ENCODE results near the gene RPLP2.

Gene RPLP2

DNA sequence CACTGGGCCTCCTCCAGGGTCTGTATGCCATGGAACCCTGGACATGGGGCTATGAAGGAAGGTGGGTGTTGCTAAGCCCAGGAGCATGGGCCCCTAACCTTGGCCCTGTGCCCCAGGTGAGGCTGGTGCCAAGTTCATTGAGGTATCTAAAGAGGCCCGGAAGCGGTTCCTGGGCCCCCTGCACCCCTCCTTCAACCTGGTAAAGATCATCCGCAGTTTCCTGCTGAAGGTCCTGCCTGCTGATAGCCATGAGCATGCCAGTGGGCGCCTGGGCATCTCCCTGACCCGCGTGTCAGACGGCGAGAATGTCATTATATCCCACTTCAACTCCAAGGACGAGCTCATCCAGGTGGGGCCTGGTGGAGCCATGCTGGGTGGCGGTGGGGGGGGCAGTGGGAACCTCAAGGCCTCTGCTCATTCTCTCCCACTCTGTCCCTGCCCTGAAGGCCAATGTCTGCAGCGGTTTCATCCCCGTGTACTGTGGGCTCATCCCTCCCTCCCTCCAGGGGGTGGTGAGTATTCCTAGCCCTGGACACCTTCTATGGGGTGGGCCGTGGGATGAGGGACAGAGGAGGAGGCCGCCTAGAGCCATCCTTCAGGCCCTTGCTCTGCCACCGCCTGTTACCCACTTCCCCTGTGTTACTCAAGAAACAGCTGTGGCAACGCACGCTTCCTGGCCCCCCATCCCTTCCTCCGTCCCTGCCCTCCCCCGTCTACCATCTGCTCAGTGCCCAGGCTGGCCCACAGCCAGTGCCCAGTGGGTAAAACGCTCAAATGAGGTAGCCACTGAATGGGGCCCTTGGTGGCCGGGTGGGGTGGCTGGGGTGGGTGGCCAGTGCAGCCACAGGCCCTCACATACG lies 12.0 kb downstream of the RPLP2 start:
- DNase-seq (ENCODE audit: low read depth in 1 of 2, low spot score in 1 of 2) = no peak

DNA sequence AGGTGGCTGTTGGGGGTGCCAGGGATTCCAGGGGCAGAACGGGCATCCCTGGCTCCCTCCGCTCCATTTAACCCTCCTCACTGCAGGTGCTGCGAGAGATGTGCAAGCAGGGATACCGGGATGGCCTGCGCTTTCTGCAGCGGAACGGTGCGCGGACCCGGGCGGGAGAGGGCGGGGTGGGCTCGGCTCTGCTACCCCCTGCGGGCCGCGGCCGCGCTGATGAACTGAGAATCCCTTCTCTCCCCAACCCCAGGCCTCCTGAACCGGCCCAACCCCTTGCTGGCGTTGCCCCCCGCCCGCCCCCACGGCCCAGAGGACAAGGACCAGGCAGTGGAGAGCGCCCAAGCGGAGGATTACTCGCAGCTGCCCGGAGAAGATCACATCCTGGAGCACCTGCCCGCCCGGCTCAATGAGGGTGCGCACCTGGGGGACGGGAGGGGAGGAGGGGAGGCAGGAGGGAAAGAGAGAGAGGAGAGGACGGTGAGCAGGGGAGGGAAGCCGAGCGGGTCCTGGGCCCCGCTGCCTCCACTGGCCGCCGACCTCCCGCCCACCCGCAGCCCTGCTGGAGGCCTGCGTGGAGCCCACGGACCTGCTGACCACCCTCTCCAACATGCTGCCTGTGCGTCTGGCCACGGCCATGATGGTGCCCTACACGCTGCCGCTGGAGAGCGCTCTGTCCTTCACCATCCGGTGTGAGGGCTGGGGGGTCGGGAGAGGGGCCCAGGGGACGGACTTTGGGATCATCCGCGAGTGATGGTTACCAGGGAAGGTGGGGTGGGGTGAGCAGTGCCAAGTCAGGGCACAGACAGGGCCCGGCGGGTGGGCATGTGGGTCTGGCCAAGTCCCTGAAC lies 13.9 kb downstream of the RPLP2 start:
- no peak for DNase-seq (ENCODE audit: low read depth in 1 of 2, low spot score in 1 of 2)

DNA sequence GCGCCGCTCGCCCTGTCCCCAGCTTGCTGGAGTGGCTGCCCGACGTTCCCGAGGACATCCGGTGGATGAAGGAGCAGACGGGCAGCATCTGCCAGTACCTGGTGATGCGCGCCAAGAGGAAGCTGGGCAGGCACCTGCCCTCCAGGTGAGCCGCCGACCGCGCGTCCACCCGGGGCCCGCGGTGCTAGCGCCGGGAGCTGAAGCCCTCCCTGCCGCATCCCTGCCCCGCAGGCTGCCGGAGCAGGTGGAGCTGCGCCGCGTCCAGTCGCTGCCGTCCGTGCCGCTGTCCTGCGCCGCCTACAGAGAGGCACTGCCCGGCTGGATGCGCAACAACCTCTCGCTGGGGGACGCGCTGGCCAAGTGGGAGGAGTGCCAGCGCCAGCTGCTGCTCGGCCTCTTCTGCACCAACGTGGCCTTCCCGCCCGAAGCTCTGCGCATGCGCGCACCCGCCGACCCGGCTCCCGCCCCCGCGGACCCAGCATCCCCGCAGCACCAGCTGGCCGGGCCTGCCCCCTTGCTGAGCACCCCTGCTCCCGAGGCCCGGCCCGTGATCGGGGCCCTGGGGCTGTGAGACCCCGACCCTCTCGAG lies 14.6 kb downstream of the RPLP2 start:
- DNase-seq (ENCODE audit: low read depth in 1 of 2, low spot score in 1 of 2) = no peak

- DNase-seq (ENCODE audit: low read depth in 1 of 2, low spot score in 1 of 2) = no peak
These were observed 15.2 kb downstream of the RPLP2 start for GRCh38 chr11:824942-825341.

GRCh38 chr11:825366-826226 lies 15.8 kb downstream of the RPLP2 start:
- no peak for DNase-seq (ENCODE audit: low read depth in 1 of 2, low spot score in 1 of 2)

DNA sequence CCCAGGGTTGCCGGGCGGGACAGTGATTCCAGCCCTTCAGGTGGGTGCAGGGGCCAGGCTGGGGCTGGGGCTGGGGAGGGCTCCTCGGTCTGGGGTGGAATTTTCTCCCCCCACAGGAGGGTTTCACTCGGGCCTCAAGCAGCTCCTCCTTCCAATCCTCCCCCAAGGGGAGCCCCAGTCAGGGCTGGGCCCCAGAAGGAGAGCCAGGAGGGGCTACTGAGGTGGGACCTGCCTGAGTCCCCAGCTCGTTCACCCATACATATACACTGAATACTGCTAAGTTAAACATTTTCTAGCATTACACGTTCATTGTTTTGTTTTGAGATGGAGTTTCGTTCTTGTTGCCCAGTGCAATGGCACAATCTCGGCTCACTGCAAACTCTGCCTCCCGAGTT lies 16.5 kb downstream of the RPLP2 start:
- DNase-seq (ENCODE audit: low read depth in 1 of 2, low spot score in 1 of 2) = no peak

- no peak for DNase-seq (ENCODE audit: low read depth in 1 of 2, low spot score in 1 of 2)
These were observed 17.0 kb downstream of the RPLP2 start for GRCh38 chr11:826836-827145.

- no peak for DNase-seq (ENCODE audit: low read depth in 1 of 2, low spot score in 1 of 2)
These were observed 17.6 kb downstream of the RPLP2 start for GRCh38 chr11:827146-827896.

GRCh38 chr11:827897-828192 lies 18.1 kb downstream of the RPLP2 start, which contains the start of gene CRACR2B:
TSS of gene CRACR2B (plus strand) at chr11:827919. CDS start at chr11:828608, 689 bp downstream.
- no peak for DNase-seq (ENCODE audit: low read depth in 1 of 2, low spot score in 1 of 2)

- no peak for DNase-seq (ENCODE audit: low read depth in 1 of 2, low spot score in 1 of 2)
These were observed 18.9 kb downstream of the RPLP2 start for GRCh38 chr11:828506-829175.

DNA sequence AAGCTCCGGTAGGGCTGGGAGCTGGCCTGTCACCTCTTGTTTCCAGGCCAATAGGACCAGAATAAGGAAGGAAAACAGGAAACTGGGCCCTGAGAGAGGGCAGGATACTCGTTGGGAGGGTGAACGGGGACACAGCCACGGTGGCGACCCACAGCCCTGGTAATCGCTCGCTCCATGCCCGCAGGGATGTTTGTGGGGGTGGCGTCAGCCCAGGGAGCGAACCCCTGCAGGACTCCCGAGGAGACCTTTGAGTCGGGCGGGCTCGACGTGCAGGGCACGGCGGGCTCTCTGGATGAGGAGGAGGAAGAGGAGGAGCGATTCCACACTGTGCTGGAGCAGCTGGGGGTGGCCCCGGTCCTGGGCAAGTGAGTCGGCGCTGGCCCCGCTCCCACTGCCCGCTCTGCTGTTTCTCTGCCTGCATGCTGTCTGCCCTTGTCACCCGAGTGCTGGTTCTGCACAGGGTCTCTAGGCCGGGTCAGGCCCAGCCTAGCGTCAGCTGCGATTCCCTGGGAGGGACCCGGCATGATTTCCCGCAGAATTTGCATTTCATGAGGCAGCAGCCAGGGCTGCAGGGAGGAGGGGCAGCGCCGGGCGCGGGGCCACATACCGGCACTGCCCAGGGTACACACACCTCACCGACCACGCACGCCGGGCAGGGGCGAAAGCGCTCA lies 19.5 kb downstream of the RPLP2 start:
- no peak for DNase-seq (ENCODE audit: low read depth in 1 of 2, low spot score in 1 of 2)

DNA sequence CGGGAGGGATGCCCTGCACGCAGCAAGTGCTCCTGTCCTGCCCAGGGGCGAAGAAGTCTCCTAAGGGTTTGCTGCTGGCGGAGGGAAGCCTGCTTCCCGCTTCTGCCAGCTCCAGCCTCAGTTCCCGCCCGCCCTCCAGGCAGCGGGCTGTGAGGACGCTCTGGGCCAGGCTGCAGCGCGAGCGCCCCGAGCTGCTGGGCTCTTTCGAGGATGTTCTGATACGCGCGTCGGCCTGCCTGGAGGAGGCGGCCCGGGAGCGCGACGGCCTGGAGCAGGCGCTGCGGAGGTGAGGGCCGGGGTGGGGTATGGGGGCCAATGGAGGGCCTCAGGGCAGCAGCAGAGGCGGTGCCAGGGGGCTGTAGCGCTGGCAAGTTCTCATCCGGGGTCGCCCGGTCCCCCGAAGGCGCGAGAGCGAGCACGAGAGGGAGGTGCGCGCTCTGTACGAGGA lies 20.1 kb downstream of the RPLP2 start:
- no peak for DNase-seq (ENCODE audit: low read depth in 1 of 2, low spot score in 1 of 2)

DNA sequence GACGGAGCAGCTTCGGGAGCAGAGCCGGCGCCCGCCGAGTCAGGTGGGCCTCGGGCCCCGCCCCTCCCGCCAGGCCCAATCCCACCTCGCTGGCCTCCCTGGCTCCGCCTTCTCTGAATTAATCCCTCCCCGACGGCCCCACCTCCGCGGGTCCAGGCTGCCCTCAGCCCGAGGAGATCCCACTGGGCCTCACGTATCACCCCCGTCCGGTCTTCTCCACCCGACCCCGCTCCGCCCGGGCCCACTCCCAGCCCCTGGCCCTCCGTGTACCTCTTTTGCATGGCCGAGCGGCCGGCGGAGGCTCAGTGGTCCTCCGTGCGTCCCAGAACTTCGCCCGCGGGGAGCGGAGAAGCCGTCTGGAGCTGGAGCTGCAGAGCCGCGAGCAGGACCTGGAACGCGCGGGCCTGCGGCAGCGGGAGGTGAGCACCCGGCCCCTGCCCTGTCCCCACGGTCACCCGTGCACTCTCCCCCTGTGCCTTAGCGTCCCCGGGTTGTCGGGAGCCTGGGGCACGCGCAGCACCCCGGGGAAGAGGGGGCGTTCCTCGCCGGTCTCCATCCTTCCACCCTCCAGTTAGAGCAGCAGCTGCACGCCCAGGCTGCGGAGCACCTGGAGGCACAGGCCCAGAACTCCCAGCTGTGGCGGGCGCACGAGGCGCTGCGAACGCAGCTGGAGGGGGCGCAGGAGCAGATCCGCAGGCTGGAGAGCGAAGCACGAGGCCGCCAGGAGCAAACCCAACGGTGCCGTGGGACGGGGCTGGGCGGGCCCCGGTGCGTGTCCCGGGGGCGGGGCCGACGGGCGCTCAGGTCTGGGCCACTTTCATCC lies 20.7 kb downstream of the RPLP2 start:
- DNase-seq (ENCODE audit: low read depth in 1 of 2, low spot score in 1 of 2) = no peak

DNA sequence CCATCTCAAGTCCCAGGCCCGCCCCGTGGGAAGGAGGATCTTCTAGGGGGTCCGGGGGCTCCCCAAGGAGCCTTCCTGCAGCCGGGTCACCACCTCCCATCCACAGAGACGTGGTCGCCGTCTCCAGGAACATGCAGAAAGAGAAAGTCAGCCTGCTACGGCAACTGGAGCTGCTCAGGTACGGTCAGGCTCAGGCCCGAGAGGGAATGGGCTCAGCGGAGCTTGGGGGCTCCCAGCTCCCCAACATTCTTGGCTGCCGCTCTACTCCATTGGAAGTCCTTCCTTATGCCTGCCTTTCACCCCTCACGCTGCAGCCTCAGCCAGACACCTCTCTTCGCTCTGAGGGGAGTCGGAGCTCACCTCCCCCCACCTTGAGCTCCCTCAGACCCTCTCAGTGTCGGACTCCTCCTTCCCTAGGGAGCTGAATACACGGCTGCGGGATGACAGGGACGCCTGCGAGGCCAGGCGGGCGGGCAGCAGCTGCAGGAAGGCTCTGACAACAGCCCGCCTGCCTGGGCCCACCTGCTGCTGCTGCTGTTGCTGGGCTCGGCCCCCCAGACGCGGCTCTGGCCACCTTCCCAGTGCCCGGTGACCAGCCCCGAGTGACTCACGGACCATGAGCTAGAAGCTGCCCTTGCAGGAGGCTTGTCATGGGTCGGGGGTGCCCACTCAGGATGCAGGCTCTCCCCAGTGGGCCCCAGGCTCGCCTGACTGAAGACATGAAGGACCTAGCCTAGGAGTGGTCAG lies 21.5 kb downstream of the RPLP2 start:
- DNase-seq (ENCODE audit: low read depth in 1 of 2, low spot score in 1 of 2) = no peak

- DNase-seq (ENCODE audit: low read depth in 1 of 2, low spot score in 1 of 2) = no peak
These were observed 22.3 kb downstream of the RPLP2 start for GRCh38 chr11:831961-832528.

GRCh38 chr11:832529-833113 lies 22.9 kb downstream of the RPLP2 start, which contains the start of gene CD151:
TSS of gene CD151 (plus strand) at chr11:832952. CDS start at chr11:836070, 3,118 bp downstream.
- DNase-seq (ENCODE audit: low read depth in 1 of 2, low spot score in 1 of 2) = no peak
